Measurements from ENCODE around the gene SLC9A7. TPM values are rescaled to one million over a fixed set of nuclear protein-coding genes. Genes with fewer than 3 reads are reported as not detected.

SLC9A7 gene
- polyA plus RNA-seq, 1 experiment, result 21.5 TPM

DNA sequence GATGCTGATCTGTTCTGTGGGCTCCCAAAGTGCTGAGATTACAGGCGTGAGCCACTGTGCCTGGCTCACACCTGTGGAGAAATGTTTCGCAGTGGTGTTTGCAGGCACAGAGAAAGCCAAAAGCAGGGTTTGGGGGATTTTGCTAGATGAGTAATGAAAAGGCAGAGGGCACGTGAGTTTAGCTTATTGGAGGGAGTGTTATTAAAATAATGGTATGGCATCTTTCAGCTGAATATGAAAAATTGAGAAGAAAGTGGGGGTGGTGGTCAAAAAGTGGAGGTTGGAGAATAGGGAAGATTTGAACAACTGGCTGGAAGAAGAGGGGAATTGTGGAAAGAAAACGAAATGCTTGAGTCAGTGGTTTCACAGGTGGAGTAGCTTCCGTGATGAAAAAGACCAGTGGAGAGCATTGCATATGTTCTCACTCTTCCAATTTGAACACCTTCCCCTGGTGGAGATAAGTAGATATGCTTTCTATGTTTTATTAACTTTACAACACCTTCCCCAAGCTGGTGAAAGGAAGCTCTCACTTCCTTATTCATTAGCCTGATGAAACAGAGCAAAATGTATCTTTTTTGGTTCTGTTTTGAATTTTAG is 186.5 kb downstream of the SLC9A7 start:
- POLR2A ChIA-PET, result no interaction called here

GRCh38 chrX:46571423-46572339 is 187.2 kb downstream of the SLC9A7 start:
- POLR2A ChIA-PET, result no interaction called here
- DNase-seq (ENCODE audit: low read depth), result no peak
- Histone ChIP-seq H3K27me3 (ENCODE audit: control insufficient read depth, insufficient read depth, low read length) (no peaks in the 10 kb centered on the region), H3K36me3 (ENCODE audit: control insufficient read depth, insufficient read depth, low read length) (no peaks in the 10 kb centered on the region), H3K4me3 (ENCODE audit: low read depth, low read length) (no peak overlapping the region)
- no peak for TF ChIP-seq CTCF (IDR thresholded peaks at IDR 0.05; ENCODE audit: insufficient read depth, low read depth, low read length)
- CTCF ChIA-PET, result interaction anchor here (0.8 to 1.0 kb wide), 2 partner anchors 13 to 71 kb away, joined by 3 read pairs; no protein-coding TSS in a partner anchor

More for the DNA sequence above, 186.5 kb downstream of the SLC9A7 start:
- DNase-seq (ENCODE audit: low read depth), result no peak
- H3K27me3 ChIP-seq (ENCODE audit: control insufficient read depth, insufficient read depth, low read length), result no peaks in the 10 kb centered on the region
- no peak for TF ChIP-seq CTCF (IDR thresholded peaks at IDR 0.05; ENCODE audit: insufficient read depth, low read depth, low read length)
- CTCF ChIA-PET, result interaction anchor here (0.7 kb wide), 1 partner anchor 8 kb away, joined by 3 read pairs; no protein-coding TSS in a partner anchor
- H3K36me3 ChIP-seq (ENCODE audit: control insufficient read depth, insufficient read depth, low read length), result no peaks in the 10 kb centered on the region
- no peak overlapping the region for H3K4me3 ChIP-seq (ENCODE audit: low read depth, low read length)

DNA sequence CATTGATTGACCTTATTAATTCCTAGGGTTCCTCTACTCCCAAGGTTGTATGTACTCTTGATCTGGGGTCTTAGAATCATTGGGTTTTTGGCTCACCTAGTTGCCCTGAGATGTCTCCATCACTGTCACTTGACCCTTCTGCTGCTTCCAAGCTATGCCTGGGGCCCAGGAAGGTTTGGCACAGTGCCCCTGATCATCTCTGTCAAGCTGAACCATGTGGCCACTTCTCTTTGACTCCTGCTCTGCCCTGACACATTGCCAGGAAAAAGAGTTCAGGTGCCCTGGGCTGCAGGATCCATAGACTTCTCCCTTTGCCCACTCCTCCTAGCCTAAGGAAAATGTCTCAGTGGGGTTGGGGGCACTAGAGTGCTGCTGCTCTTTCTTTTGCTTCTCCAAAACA is 189.3 kb downstream of the SLC9A7 start:
- ChIA-PET POLR2A (no interaction called here), CTCF (no interaction called here)
- DNase-seq (ENCODE audit: low read depth), result no peak
- Histone ChIP-seq H3K36me3 (ENCODE audit: control insufficient read depth, insufficient read depth, low read length) (no peaks in the 10 kb centered on the region), H3K27me3 (ENCODE audit: control insufficient read depth, insufficient read depth, low read length) (no peaks in the 10 kb centered on the region), H3K4me3 (ENCODE audit: low read depth, low read length) (no peak overlapping the region)
- no peak for TF ChIP-seq CTCF (IDR thresholded peaks at IDR 0.05; ENCODE audit: insufficient read depth, low read depth, low read length)

- DNase-seq (ENCODE audit: low read depth), result no peak
- ChIA-PET POLR2A (no interaction called here), CTCF (no interaction called here)
- no peaks in the 10 kb centered on the region for H3K27me3 ChIP-seq (ENCODE audit: control insufficient read depth, insufficient read depth, low read length)
- TF ChIP-seq CTCF (IDR thresholded peaks at IDR 0.05; ENCODE audit: insufficient read depth, low read depth, low read length), result no peak
- H3K36me3 ChIP-seq (ENCODE audit: control insufficient read depth, insufficient read depth, low read length), result no peaks in the 10 kb centered on the region
- no peak overlapping the region for H3K4me3 ChIP-seq (ENCODE audit: low read depth, low read length)
Measured at GRCh38 chrX:46567388-46567787, 191.5 kb downstream of the SLC9A7 start.

Data from BJ (cell line).